HCT116 (cell line): ENCODE results near the gene WSCD1. TPM values are rescaled to one million over a fixed set of nuclear protein-coding genes. Genes with fewer than 3 reads are reported as not detected.

Experiments
- ATAC-seq: fragments of 200-7000 bp; cut with Tn5 transposase; 2 replicates; pipeline ENCODE4 v1.9.1; 2020; ENCODE audit warnings: mild to moderate bottlenecking, moderate library complexity
- BruUV-seq: library from RNA; stranded (reverse); fragments of 400-500 nt; replicated peaks from 2 replicates; lab custom pipeline; 2021; lab: Mats Ljungman, UMichigan
- CTCF ChIA-PET: fragments of 300-600 bp; sonication (Branson Sonifier 250); formaldehyde crosslinking; loops from one replicate; lab custom pipeline; 2021; ENCODE audit warnings: antibody characterized with exemption; lab: Charles Lee
- POLR2A ChIA-PET: fragments of 300-600, 350-600 bp; sonication (Branson Sonifier 250); formaldehyde crosslinking; loops from one replicate; lab custom pipeline; 2021; ENCODE audit warnings: antibody characterized with exemption; lab: Charles Lee
- RAD21 ChIA-PET, 2 experiments: fragments of 300-600 bp; sonication (Branson Sonifier 250); formaldehyde crosslinking; loops; one replicate each; lab custom pipeline; 2023; ENCODE audit warnings: low total read pairs in 2 of 2; ENCODE audit not compliant: uncharacterized antibody in 2 of 2, unreplicated experiment in 2 of 2, low non-redundant PET in 1 of 2; lab: Charles Lee
- DNase-seq: peaks from one replicate; pipeline ENCODE4 v3.0.0-alpha.2; 2010; ENCODE audit warnings: low read depth, low spot score
- H2AFZ ChIP-seq: fragments of 200-600 bp; shearing (Covaris generic), sonication (generic); 2 replicates; pipeline ENCODE4 v1.6.1; 2017; ENCODE audit warnings: low read depth, mixed run types, mixed read lengths, antibody characterized with exemption, low read length; ENCODE audit not compliant: poor library complexity, severe bottlenecking
- H3K27ac ChIP-seq: 2 replicates; pipeline ENCODE4 v1.5.1; 2012; ENCODE audit warnings: low read depth, low read length
- H3K27me3 ChIP-seq: fragments of 200-600 bp; sonication (generic); 2 replicates; pipeline ENCODE4 v1.6.1; 2016; ENCODE audit warnings: mixed run types, low read length, mixed read lengths; ENCODE audit not compliant: insufficient read depth
- H3K36me3 ChIP-seq, 2 experiments: fragments of 200-500 bp in 1 of 2; fragments of 200-600 bp in 1 of 2; sonication (Bioruptor generic) in 1 of 2; sonication (generic) in 1 of 2; 2 replicates each; pipeline versions ENCODE4 v1.5.1 to v1.6.1; 2014 to 2016; ENCODE audit warnings: low read length in 2 of 2, inconsistent platforms in 1 of 2, mixed read lengths in 1 of 2, mixed run types in 1 of 2; ENCODE audit not compliant: insufficient read depth in 2 of 2, control insufficient read depth in 1 of 2
- H3K4me1 ChIP-seq, 2 experiments: fragments of 200-600 bp in 1 of 2; sonication (generic) in 1 of 2; 2 replicates each; pipeline versions ENCODE4 v1.5.1 to v1.6.1; 2012 to 2017; ENCODE audit warnings: low read length in 2 of 2, inconsistent platforms in 1 of 2, mild to moderate bottlenecking in 1 of 2, mixed read lengths in 1 of 2, mixed run types in 1 of 2, moderate library complexity in 1 of 2; ENCODE audit not compliant: insufficient read depth in 2 of 2, control insufficient read depth in 1 of 2
- H3K4me2 ChIP-seq: fragments of 200-600 bp; sonication (generic); 2 replicates; pipeline ENCODE4 v1.6.1; 2017; ENCODE audit warnings: mixed run types, low read length, mixed read lengths
- H3K4me3 ChIP-seq, 2 experiments: fragments of 200-600 bp in 1 of 2; sonication (generic) in 1 of 2; replicated peaks in 1 of 2; 2 replicates each; pipeline ENCODE4 v1.5.1; 2011 to 2016; ENCODE audit warnings: low read length in 2 of 2, control low read depth in 1 of 2, low read depth in 1 of 2, mild to moderate bottlenecking in 1 of 2, mixed read lengths in 1 of 2, mixed run types in 1 of 2
- H3K79me2 ChIP-seq: fragments of 200-600 bp; sonication (generic); 2 replicates; pipeline ENCODE4 v1.6.1; 2017; ENCODE audit warnings: mild to moderate bottlenecking, mixed run types, low read length, moderate library complexity, mixed read lengths; ENCODE audit not compliant: insufficient read depth
- H3K9ac ChIP-seq: fragments of 200-600 bp; sonication (generic); 2 replicates; pipeline ENCODE4 v1.6.1; 2016; ENCODE audit warnings: low read length, mixed read lengths
- H3K9me2 ChIP-seq: fragments of 200-600 bp; sonication (generic), shearing (Covaris generic); 2 replicates; pipeline ENCODE4 v1.6.1; 2017; ENCODE audit warnings: mixed run types, mild to moderate bottlenecking, moderate library complexity; ENCODE audit not compliant: insufficient read depth
- H3K9me3 ChIP-seq, 2 experiments: fragments of 200-500 bp in 1 of 2; fragments of 200-600 bp in 1 of 2; sonication (Bioruptor generic) in 1 of 2; sonication (generic) in 1 of 2; 2 replicates each; pipeline ENCODE4 v1.6.1; 2014 to 2017; ENCODE audit warnings: low read length in 2 of 2, mixed read lengths in 2 of 2, inconsistent platforms in 1 of 2, low read depth in 1 of 2, mild to moderate bottlenecking in 1 of 2, mixed run types in 1 of 2, moderate library complexity in 1 of 2; ENCODE audit not compliant: control insufficient read depth in 1 of 2, insufficient read depth in 1 of 2
- H4K20me1 ChIP-seq: fragments of 200-600 bp; sonication (generic), shearing (Covaris generic); 2 replicates; pipeline ENCODE4 v1.6.1; 2017; ENCODE audit warnings: mixed run types, mild to moderate bottlenecking, moderate library complexity; ENCODE audit not compliant: insufficient read depth
- CBX3 ChIP-seq: IDR thresholded peaks from 2 replicates; pipeline ENCODE4 v1.6.1; 2012; ENCODE audit warnings: low read depth
- CEBPB ChIP-seq: IDR thresholded peaks from 2 replicates; pipeline ENCODE4 v1.6.1; 2012; ENCODE audit warnings: low read depth
- EGR1 ChIP-seq: IDR thresholded peaks from 2 replicates; pipeline ENCODE4 v1.6.1; 2012; ENCODE audit warnings: low read depth
- ELF1 ChIP-seq: IDR thresholded peaks from 2 replicates; pipeline ENCODE4 v1.6.1; 2012; ENCODE audit warnings: low read depth, borderline replicate concordance
- EZH2 ChIP-seq: fragments of 200-600 bp; sonication (generic); IDR thresholded peaks from 2 replicates; pipeline ENCODE4 v1.6.1; 2017; ENCODE audit warnings: antibody characterized with exemption, mixed run types
- FOSL1 ChIP-seq: IDR thresholded peaks from 2 replicates; pipeline ENCODE4 v1.6.1; 2012; ENCODE audit warnings: low read depth
- POLR2A ChIP-seq: IDR thresholded peaks from 2 replicates; pipeline ENCODE4 v1.7.0; 2011; ENCODE audit warnings: borderline replicate concordance; ENCODE audit not compliant: insufficient read depth, insufficient read length; ENCODE audit errors: extremely low read depth
- RAD21 ChIP-seq: IDR thresholded peaks from 2 replicates; pipeline ENCODE4 v1.6.1; 2012; ENCODE audit warnings: low read depth, mild to moderate bottlenecking
- SIN3A ChIP-seq: IDR thresholded peaks from 2 replicates; pipeline ENCODE4 v1.6.1; 2012; ENCODE audit warnings: low read depth
- SP1 ChIP-seq: IDR thresholded peaks from 2 replicates; pipeline ENCODE4 v1.6.1; 2012; ENCODE audit warnings: low read depth
- ZFX ChIP-seq: fragments of 450-650 bp; IDR thresholded peaks from 2 replicates; pipeline ENCODE4 v1.6.1; 2017
- intact Hi-C: fragments of 100-400 bp; cut with micrococcal nuclease; formaldehyde crosslinking; loops from 2 replicates; pipeline ENCODE4 v1.10.0; 2022
- total RNA-seq: library from RNA; stranded (reverse); gene quantifications from one replicate; pipeline ENCODE4 v1.2.1, GENCODE V29; 2021; ENCODE audit not compliant: unreplicated experiment
- TF ChIP-seq, protein P1 (sequence below), 3 experiments: fragments of 200-600 bp in 1 of 3; sonication (generic) in 1 of 3; IDR thresholded peaks in 2 of 3; conservative IDR thresholded peaks in 1 of 3; 2 replicates each; pipeline ENCODE4 v1.5.1; 2012 to 2017; ENCODE audit warnings: low read depth in 2 of 3, low read length in 2 of 3, antibody characterized with exemption in 1 of 3, borderline replicate concordance in 1 of 3, control low read depth in 1 of 3, mild to moderate bottlenecking in 1 of 3, mixed read lengths in 1 of 3, mixed run types in 1 of 3, moderate library complexity in 1 of 3; ENCODE audit not compliant: insufficient read depth in 1 of 3
- TF ChIP-seq, protein P2 (sequence below): IDR thresholded peaks from 2 replicates; pipeline ENCODE4 v1.6.1; 2012; ENCODE audit warnings: low read depth
- TF ChIP-seq, protein P3 (sequence below): IDR thresholded peaks from 2 replicates; pipeline ENCODE4 v1.6.1; 2011; ENCODE audit warnings: mild to moderate bottlenecking, low read length, moderate library complexity; ENCODE audit not compliant: insufficient replicate concordance; ENCODE audit errors: extremely low read depth
- TF ChIP-seq, protein P4 (sequence below): IDR thresholded peaks from 2 replicates; pipeline ENCODE4 v1.6.1; 2012

WSCD1 gene
- total RNA-seq, 1 experiment from 2014 or later = 0.15 TPM

DNA sequence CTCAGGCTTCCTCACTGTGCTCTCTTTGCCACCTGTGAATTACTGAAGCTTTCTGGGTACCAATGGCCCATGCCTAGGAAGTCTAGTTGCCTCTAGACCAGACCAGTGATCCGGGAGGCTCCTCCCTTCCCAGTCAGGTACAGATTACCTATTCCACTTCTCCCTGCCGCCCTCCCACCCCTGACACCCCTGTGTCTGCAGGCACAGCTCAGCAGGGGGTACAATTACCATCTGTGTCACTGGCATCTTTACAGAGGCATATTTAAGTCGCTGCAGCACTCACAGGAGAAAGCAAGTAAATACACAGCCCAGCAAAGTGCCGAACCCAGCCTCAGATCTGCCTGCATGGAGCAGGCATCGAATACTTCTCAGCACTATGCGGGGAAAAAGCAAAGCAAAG is 5.3 kb upstream of the WSCD1 start:
- CTCF ChIA-PET = no interaction called here
- H3K9me3 ChIP-seq = no peaks in the 10 kb centered on the region

More for the DNA sequence above, 5.3 kb upstream of the WSCD1 start:
- Histone ChIP-seq H3K9ac (no peak overlapping the region), H3K79me2 (no peaks in the 10 kb centered on the region), H3K4me2 (no peak overlapping the region), H3K27me3 (peaks cover 47% of the 10 kb centered on the region), H2AFZ (no peak overlapping the region), H4K20me1 (no peaks in the 10 kb centered on the region), H3K4me1 (peaks cover 5 to 9% of the 10 kb centered on the region in 2 experiments), H3K9me2 (no peaks in the 10 kb centered on the region), H3K36me3 (no peaks in the 10 kb centered on the region), H3K27ac (no peak overlapping the region), H3K4me3 (no peak overlapping the region)
- intact Hi-C loops = loop anchor here (10.0 kb wide), 1 partner anchor 470 kb away; no protein-coding TSS in a partner anchor
- ChIA-PET POLR2A (no interaction called here), RAD21 (no interaction called here)
- no TSS peak for BruUV-seq
- no peak for DNase-seq
- no peak for TF ChIP-seq EGR1
- no peak for TF ChIP-seq CBX3
- TF ChIP-seq, protein P1, sequence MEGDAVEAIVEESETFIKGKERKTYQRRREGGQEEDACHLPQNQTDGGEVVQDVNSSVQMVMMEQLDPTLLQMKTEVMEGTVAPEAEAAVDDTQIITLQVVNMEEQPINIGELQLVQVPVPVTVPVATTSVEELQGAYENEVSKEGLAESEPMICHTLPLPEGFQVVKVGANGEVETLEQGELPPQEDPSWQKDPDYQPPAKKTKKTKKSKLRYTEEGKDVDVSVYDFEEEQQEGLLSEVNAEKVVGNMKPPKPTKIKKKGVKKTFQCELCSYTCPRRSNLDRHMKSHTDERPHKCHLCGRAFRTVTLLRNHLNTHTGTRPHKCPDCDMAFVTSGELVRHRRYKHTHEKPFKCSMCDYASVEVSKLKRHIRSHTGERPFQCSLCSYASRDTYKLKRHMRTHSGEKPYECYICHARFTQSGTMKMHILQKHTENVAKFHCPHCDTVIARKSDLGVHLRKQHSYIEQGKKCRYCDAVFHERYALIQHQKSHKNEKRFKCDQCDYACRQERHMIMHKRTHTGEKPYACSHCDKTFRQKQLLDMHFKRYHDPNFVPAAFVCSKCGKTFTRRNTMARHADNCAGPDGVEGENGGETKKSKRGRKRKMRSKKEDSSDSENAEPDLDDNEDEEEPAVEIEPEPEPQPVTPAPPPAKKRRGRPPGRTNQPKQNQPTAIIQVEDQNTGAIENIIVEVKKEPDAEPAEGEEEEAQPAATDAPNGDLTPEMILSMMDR (IDR thresholded peaks at IDR 0.05 in 2 of 3, conservative IDR thresholded peaks at IDR 0.05 in 1 of 3; ENCODE audit: borderline replicate concordance in 1 of 3, insufficient read depth in 1 of 3, low read depth in 2 of 3, low read length in 2 of 3) = no peak
- TF ChIP-seq FOSL1 = no peak
- TF ChIP-seq, protein P2, sequence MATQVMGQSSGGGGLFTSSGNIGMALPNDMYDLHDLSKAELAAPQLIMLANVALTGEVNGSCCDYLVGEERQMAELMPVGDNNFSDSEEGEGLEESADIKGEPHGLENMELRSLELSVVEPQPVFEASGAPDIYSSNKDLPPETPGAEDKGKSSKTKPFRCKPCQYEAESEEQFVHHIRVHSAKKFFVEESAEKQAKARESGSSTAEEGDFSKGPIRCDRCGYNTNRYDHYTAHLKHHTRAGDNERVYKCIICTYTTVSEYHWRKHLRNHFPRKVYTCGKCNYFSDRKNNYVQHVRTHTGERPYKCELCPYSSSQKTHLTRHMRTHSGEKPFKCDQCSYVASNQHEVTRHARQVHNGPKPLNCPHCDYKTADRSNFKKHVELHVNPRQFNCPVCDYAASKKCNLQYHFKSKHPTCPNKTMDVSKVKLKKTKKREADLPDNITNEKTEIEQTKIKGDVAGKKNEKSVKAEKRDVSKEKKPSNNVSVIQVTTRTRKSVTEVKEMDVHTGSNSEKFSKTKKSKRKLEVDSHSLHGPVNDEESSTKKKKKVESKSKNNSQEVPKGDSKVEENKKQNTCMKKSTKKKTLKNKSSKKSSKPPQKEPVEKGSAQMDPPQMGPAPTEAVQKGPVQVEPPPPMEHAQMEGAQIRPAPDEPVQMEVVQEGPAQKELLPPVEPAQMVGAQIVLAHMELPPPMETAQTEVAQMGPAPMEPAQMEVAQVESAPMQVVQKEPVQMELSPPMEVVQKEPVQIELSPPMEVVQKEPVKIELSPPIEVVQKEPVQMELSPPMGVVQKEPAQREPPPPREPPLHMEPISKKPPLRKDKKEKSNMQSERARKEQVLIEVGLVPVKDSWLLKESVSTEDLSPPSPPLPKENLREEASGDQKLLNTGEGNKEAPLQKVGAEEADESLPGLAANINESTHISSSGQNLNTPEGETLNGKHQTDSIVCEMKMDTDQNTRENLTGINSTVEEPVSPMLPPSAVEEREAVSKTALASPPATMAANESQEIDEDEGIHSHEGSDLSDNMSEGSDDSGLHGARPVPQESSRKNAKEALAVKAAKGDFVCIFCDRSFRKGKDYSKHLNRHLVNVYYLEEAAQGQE = no peak
- no peak for TF ChIP-seq RAD21
- TF ChIP-seq, protein P3, sequence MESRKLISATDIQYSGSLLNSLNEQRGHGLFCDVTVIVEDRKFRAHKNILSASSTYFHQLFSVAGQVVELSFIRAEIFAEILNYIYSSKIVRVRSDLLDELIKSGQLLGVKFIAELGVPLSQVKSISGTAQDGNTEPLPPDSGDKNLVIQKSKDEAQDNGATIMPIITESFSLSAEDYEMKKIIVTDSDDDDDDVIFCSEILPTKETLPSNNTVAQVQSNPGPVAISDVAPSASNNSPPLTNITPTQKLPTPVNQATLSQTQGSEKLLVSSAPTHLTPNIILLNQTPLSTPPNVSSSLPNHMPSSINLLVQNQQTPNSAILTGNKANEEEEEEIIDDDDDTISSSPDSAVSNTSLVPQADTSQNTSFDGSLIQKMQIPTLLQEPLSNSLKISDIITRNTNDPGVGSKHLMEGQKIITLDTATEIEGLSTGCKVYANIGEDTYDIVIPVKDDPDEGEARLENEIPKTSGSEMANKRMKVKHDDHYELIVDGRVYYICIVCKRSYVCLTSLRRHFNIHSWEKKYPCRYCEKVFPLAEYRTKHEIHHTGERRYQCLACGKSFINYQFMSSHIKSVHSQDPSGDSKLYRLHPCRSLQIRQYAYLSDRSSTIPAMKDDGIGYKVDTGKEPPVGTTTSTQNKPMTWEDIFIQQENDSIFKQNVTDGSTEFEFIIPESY = no peak
- no peak for TF ChIP-seq SP1
- TF ChIP-seq CEBPB = no peak
- no peak for TF ChIP-seq ZFX
- TF ChIP-seq POLR2A = no peak
- TF ChIP-seq SIN3A = no peak
- TF ChIP-seq, protein P4, sequence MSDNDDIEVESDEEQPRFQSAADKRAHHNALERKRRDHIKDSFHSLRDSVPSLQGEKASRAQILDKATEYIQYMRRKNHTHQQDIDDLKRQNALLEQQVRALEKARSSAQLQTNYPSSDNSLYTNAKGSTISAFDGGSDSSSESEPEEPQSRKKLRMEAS = no peak
- TF ChIP-seq EZH2 = no peak
- TF ChIP-seq ELF1 = no peak
- no peak for ATAC-seq
